Activated naive CD8-positive, alpha-beta T cell treated with anti-CD3 and anti-CD28 coated beads for 36 hours (primary cell): ENCODE measurements around the gene ZC3H6. TPM values are rescaled to one million over a fixed set of nuclear protein-coding genes. Genes with fewer than 3 reads are reported as not detected.
A peak's percentile ranks its signal among the peaks of the same experiment; 100 is the strongest.
"Not testable (repeated sequence)": the region's sequence is repeated elsewhere in the genome, so short reads cannot be mapped to it uniquely, and the experiment has no call there.

Experiments used
- DNase-seq: peaks from one replicate; pipeline ENCODE4 v3.0.0; 2021
- H3K27ac Mint-ChIP-seq: one replicate; pipeline ENCODE4 v1.8.0; 2022; ENCODE audit warnings: mild to moderate bottlenecking, moderate library complexity, mixed read lengths
- H3K27me3 Mint-ChIP-seq: one replicate; pipeline ENCODE4 v1.8.0; 2022; ENCODE audit warnings: mild to moderate bottlenecking, mixed read lengths
- H3K36me3 Mint-ChIP-seq: one replicate; pipeline ENCODE4 v1.8.0; 2021; ENCODE audit warnings: mild to moderate bottlenecking, mixed read lengths
- H3K4me1 Mint-ChIP-seq: one replicate; pipeline ENCODE4 v1.8.0; 2021; ENCODE audit warnings: mixed read lengths
- H3K4me3 Mint-ChIP-seq: one replicate; pipeline ENCODE4 v1.8.0; 2022; ENCODE audit warnings: mild to moderate bottlenecking, moderate library complexity, mixed read lengths
- H3K9me3 Mint-ChIP-seq: one replicate; pipeline ENCODE4 v1.8.0; 2022; ENCODE audit warnings: mixed read lengths
- total RNA-seq, 2 experiments: library from RNA; stranded (reverse); gene quantifications; one replicate each; pipeline ENCODE4 v1.2.3, GENCODE V29; 2021

The ZC3H6 gene
- total RNA-seq, 2 experiments from 2014 or later, result 7.6 to 7.7 TPM

DNA sequence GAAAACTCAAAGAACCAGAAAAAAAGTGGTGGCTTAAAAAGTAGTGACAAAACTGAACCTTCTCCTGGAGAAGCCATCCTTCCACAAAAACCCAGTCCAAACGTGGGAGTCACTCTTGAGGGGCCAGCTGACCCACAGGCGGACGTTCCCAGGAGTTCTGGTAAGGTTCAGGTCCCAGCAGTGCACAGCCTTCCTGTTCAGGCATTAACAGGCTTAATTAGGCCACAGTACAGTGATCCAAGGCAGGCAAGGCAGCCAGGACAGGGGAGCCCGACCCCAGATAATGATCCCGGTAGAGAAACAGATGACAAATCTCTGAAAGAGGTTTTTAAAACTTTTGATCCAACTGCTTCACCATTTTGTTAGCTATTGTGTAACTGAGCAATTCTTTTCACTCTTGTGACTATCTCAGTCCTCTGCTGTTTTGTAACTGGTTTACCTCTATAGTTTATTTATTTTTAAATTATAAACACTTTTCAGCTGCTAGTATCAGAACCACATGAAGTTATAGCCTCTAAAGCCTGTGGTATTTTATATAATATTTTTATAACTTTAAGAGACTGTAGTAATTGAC lies 56.8 kb downstream of the ZC3H6 start:
- Mint-ChIP-seq H3K36me3 (peaks cover 7% of the 10 kb centered on the region), H3K27ac (no peak overlapping the region), H3K27me3 (no peaks in the 10 kb centered on the region), H3K4me3 (no peak overlapping the region), H3K4me1 (no peaks in the 10 kb centered on the region), H3K9me3 (no peaks in the 10 kb centered on the region)
- DNase-seq, result no peak

DNA sequence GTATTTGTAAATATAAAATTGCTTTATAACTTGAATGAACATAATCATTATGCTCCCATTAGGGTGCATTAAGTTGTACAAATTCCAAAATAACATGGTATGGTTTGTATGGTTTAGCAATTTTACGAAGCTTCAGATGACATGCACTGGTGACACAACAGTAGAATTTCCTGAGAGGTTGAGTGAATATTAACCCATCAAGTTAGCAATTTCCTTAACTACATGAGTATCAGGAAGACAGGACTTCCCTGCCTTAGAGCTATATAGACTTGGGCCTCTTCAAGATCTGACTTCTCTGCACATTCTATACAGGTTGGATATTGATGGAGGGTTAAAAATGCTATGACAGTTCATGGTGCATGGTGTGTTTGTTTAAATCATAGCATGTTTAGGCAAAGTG lies 60.2 kb downstream of the ZC3H6 start:
- H3K4me3 Mint-ChIP-seq, result no peak overlapping the region
- H3K4me1 Mint-ChIP-seq, result no peaks in the 10 kb centered on the region
- H3K27ac Mint-ChIP-seq, result no peak overlapping the region
- no peaks in the 10 kb centered on the region for H3K9me3 Mint-ChIP-seq
- no peaks in the 10 kb centered on the region for H3K27me3 Mint-ChIP-seq
- DNase-seq, result no peak
- H3K36me3 Mint-ChIP-seq, result no peaks in the 10 kb centered on the region

- Mint-ChIP-seq H3K4me1 (peaks cover 7% of the 10 kb centered on the region), H3K9me3 (no peaks in the 10 kb centered on the region), H3K27ac (no peak overlapping the region), H3K4me3 (no peak overlapping the region), H3K36me3 (no peaks in the 10 kb centered on the region), H3K27me3 (no peaks in the 10 kb centered on the region)
- DNase-seq, result no peak
Measured at GRCh38 chr2:112339986-112340385, 64.6 kb downstream of the ZC3H6 start.

GRCh38 chr2:112340475-112341267 lies 65.3 kb downstream of the ZC3H6 start:
- Mint-ChIP-seq H3K36me3 (no peaks in the 10 kb centered on the region), H3K27ac (no peak overlapping the region), H3K4me3 (no peak overlapping the region), H3K27me3 (no peaks in the 10 kb centered on the region), H3K4me1 (peaks cover 7% of the 10 kb centered on the region), H3K9me3 (no peaks in the 10 kb centered on the region)
- DNase-seq, result no peak

- no peaks in the 10 kb centered on the region for H3K27me3 Mint-ChIP-seq
- no peak for DNase-seq
- H3K4me3 Mint-ChIP-seq, result no peak overlapping the region
- H3K36me3 Mint-ChIP-seq, result peaks cover 2% of the 10 kb centered on the region
- H3K27ac Mint-ChIP-seq, result no peak overlapping the region
- H3K4me1 Mint-ChIP-seq, result peaks cover 7% of the 10 kb centered on the region
- no peaks in the 10 kb centered on the region for H3K9me3 Mint-ChIP-seq
Measured at GRCh38 chr2:112342067-112342550, 66.7 kb downstream of the ZC3H6 start.

DNA sequence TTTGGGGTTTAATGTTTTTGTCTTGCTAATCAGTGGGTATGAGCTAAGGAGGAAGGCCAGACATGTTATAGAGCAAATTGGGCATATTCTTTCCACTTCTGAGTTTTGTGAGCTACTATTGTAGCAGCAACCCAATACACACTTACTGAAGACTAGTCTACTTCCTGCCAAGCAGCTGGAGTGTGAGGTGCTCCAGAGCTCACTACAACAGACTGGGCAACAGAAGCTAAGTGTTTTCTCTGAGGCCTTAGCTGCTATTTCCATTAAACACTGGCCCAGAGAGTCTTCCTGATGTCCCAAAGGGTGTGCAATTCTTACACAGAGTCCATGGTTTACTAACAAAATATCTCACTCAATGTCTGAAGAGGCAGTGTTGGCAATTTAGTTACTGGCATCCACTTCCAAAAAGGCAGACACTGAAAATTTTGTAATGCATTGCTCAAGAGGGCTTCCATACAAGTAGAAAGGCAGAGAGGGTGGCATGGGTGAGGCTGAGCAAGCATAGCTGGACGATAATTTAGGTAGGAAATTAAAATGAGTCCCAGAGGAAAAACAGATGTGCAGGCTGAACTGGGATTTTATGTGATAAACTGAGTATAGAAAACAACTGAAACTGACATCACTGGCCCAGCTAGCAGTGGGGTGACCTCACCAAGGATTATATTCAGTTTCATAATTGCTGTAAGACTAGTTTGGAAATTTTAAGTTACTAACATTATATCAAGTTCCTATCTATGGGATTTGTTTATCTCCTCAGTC lies 68.6 kb downstream of the ZC3H6 start:
- peak; percentile 5 for DNase-seq
- no peak overlapping the region for H3K4me3 Mint-ChIP-seq
- H3K36me3 Mint-ChIP-seq, result peaks cover 2% of the 10 kb centered on the region
- H3K27ac Mint-ChIP-seq, result no peak overlapping the region
- H3K27me3 Mint-ChIP-seq, result no peaks in the 10 kb centered on the region
- H3K4me1 Mint-ChIP-seq, result peaks cover 7% of the 10 kb centered on the region
- H3K9me3 Mint-ChIP-seq, result no peaks in the 10 kb centered on the region

- Mint-ChIP-seq H3K4me3 (no peak overlapping the region), H3K36me3 (peaks cover 2% of the 10 kb centered on the region), H3K27ac (no peak overlapping the region), H3K4me1 (peaks cover 7% of the 10 kb centered on the region), H3K9me3 (no peaks in the 10 kb centered on the region), H3K27me3 (no peaks in the 10 kb centered on the region)
- no peak for DNase-seq
Measured at GRCh38 chr2:112345030-112346027, 69.9 kb downstream of the ZC3H6 start.

GRCh38 chr2:112352292-112352691 lies 76.9 kb downstream of the ZC3H6 start:
- H3K36me3 Mint-ChIP-seq, DNase-seq, H3K27me3 Mint-ChIP-seq, H3K9me3 Mint-ChIP-seq, H3K27ac Mint-ChIP-seq, H3K4me3 Mint-ChIP-seq, H3K4me1 Mint-ChIP-seq: not testable (repeated sequence)

- H3K4me1 Mint-ChIP-seq, result not testable (repeated sequence)
Measured at GRCh38 chr2:112352809-112353603, 77.6 kb downstream of the ZC3H6 start.

GRCh38 chr2:112354335-112354734 lies 78.9 kb downstream of the ZC3H6 start:
- H3K4me1 Mint-ChIP-seq, H3K27me3 Mint-ChIP-seq, H3K36me3 Mint-ChIP-seq, H3K9me3 Mint-ChIP-seq, H3K4me3 Mint-ChIP-seq, DNase-seq, H3K27ac Mint-ChIP-seq: not testable (repeated sequence)

More at GRCh38 chr2:112352809-112353603, 77.6 kb downstream of the ZC3H6 start:
- H3K4me3 Mint-ChIP-seq, H3K27ac Mint-ChIP-seq, DNase-seq, H3K36me3 Mint-ChIP-seq, H3K9me3 Mint-ChIP-seq, H3K27me3 Mint-ChIP-seq: not testable (repeated sequence)

DNA sequence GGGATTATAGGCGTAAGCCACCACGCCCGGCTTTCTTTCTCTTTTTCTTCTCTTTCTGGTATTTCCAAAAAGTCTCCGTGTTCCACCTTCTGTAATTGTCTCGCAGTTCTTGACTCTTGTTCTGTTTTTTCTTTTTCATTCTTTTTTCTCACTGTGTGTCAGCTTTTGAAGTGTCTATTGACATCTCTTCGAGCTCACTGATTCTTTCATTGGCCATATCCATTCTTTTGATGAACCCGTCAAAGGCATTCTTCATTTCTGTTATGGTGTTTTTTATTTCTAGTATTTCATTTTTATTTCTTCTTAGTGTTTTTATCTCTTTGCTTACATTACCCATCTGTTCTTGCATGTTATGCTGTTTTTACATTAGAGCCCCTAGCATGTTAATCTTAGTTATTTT lies 84.7 kb downstream of the ZC3H6 start:
- not testable (repeated sequence) for H3K27ac Mint-ChIP-seq, H3K27me3 Mint-ChIP-seq, DNase-seq, H3K9me3 Mint-ChIP-seq, H3K36me3 Mint-ChIP-seq, H3K4me3 Mint-ChIP-seq, H3K4me1 Mint-ChIP-seq
